Skeletal muscle cell (primary cell): ENCODE results near the gene GHSR.
A peak's percentile ranks its signal among the peaks of the same experiment; 100 is the strongest.

ENCODE experiments used
- DNase-seq: peaks from one replicate; pipeline ENCODE4 v3.0.0-alpha.2; 2010; ENCODE audit warnings: low read depth
- H3K4me3 ChIP-seq: 2 replicates; pipeline ENCODE4 v1.5.1; 2011; ENCODE audit warnings: low read depth, mild to moderate bottlenecking, control low read depth, low read length, moderate library complexity

The GHSR gene

GRCh38 chr3:172441581-172441980, 6.7 kb downstream of the GHSR start:
- DNase-seq: no peak
- no peak overlapping the region for H3K4me3 ChIP-seq

- no peak for DNase-seq
These were observed 10.1 kb downstream of the GHSR start for GRCh38 chr3:172438186-172438585.

GRCh38 chr3:172437713-172438112, 10.5 kb downstream of the GHSR start:
- H3K4me3 ChIP-seq: no peak overlapping the region
- no peak for DNase-seq

More at GRCh38 chr3:172438186-172438585, 10.1 kb downstream of the GHSR start:
- H3K4me3 ChIP-seq: no peak overlapping the region

GRCh38 chr3:172415323-172415722, 32.9 kb downstream of the GHSR start:
- no peak for DNase-seq

GRCh38 chr3:172411478-172411947, 36.7 kb downstream of the GHSR start:
- DNase-seq: no peak
- H3K4me3 ChIP-seq: no peak overlapping the region

More at GRCh38 chr3:172415323-172415722, 32.9 kb downstream of the GHSR start:
- H3K4me3 ChIP-seq: no peak overlapping the region

DNA sequence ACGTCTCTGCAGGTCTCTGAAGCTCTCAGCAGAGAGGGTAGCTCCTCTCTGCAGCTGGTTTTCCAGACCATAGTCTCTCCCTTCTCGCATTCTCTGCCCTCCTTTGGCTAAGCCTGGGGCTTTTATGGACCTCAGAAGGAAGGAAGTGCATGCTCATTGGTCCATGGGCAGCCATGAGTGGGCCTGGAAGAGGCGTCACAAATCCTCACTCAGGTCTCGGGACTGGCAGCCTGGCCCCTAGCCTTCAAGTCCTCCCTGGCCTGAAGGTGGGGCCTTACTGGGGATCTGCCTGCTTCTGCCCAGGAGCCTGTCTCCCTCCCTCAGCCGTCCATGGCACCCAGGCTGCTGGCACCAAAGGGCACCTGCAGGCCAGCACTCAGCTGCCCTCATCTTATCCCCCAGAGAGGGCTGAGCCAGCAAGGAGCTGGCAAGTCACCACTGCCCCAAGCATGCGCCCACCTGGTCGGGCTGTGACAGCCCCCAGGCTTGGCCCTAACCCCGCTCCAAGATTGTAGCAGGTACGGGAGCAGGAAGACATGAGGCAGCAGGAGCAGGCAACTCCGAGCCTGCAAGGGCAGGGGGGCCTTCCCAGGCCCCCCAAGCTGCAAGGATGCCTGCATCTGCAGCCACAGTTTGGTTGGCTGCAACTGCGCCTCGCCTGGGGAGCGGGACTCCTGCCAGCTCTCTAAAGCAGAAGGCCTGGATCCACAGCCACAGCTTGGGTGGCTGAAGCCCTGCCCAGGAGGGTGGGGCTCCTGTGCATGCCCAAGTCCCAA, 37.4 kb downstream of the GHSR start:
- no peak for DNase-seq
- no peak overlapping the region for H3K4me3 ChIP-seq

- DNase-seq: no peak
- H3K4me3 ChIP-seq: no peak overlapping the region
These were observed 40.4 kb downstream of the GHSR start for GRCh38 chr3:172407872-172408271.

GRCh38 chr3:172405914-172406313, 42.3 kb downstream of the GHSR start:
- DNase-seq: no peak
- H3K4me3 ChIP-seq: no peak overlapping the region

DNA sequence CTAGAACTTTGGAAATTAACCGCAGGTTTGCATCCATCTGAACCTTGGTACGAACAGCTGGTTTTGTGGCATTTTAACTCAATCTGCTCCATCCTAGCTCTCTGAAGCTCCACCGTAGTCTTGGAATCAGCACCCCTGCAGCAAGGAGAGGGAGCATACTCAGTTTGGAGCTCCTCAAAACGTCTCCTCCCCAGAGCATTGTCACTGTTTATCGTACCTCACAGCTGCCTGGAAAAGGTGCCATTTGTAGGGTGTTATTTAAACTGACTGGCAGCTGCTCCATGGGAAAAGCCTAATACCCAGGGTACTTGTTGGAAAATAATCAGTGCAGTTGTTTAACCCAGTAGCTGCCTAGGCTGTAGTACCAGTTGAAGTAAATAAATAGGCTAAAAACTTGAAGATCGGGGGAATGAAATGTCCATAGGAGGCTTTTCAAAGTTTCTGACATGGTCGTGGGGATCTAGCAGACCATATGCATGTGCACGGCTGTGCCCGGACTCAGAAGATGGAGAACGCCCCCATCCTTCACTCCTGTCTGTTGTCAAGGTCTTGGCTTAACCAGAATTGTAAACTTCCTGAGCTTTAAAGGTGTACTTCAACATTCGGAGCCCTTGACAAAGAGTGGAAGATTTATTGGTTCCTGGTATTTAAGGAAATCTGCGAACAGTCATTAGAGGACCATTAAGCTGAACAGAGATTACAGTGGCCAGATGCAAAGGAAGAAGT, 43.9 kb downstream of the GHSR start:
- DNase-seq: no peak
- no peak overlapping the region for H3K4me3 ChIP-seq

DNA sequence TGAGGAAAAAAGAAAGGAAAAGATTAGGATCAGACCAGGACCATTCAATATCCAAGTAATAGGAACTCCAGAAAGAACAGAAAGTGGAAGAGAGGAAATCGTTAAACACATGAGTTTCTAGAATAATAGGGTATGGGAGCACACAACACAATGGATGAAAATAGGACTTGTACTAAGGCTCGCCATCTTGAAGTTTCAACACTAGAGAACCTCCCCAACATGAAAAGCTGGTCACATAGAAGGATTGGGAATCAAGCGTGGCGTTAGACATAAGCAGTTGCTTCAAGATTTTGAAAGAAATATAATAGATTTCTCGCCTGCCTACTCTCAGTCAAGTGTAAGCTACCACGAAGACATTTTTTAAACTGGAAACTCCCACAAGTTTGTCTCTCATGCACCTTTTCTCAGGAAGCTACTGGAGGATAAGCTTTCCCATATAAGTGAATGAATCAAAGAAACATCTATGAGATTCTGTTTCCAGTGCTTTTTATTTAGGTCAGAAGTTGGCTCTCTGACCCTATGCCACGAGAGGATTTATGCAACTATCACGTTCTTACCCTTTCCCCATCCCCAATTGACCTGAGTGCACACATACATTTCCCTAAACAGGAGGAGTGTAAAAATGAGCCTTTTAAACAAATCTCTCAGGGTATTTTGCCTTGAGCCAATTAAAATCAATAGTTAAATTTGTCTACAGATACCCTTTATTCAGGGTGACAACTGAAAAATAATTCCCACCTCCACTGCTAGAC, 45.2 kb downstream of the GHSR start:
- H3K4me3 ChIP-seq: no peak overlapping the region
- DNase-seq: no peak

DNA sequence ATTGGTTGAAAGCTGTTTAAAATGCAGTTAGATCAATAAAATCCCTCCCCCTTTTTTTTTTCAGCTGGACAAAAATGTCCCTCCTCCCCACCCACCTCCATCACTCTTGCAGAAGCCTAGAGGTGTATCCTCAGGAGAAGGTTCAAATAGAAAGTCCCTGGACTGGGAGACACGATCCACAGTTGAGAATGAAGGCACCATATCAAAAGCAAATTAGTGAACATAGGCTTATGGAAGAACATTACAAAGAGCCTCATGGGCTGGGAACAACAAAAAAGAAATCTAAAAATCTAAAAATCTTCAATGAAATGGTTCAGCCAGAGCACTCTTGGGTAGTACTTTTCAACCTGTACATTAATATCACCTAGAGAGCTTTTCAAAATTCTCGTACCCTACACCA, 46.2 kb downstream of the GHSR start:
- no peak overlapping the region for H3K4me3 ChIP-seq
- DNase-seq: no peak

DNA sequence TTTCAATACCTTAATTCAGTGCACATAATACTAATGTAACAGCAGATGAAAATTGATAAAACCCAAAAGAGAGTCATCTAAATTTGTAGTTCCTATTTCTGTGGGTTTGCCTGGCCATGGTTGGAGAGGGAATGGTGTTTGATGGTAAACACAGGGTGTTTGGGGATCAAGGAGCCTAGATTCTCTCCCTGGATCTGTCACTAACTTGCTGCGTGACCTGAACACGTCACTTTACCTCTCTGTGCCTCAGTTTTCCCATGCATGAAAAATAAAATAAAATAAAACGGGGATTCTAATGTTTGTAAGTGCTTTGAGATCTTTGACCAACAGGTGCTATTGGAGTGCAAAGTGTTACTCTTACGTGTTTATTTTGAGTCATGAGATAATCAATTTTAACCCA, 49.8 kb downstream of the GHSR start:
- H3K4me3 ChIP-seq: no peak overlapping the region
- DNase-seq: no peak

GRCh38 chr3:172397716-172398405, 50.4 kb downstream of the GHSR start:
- no peak overlapping the region for H3K4me3 ChIP-seq
- peak; percentile 23 for DNase-seq

- no peak for DNase-seq
- no peak overlapping the region for H3K4me3 ChIP-seq
These were observed 51.9 kb downstream of the GHSR start for GRCh38 chr3:172396400-172396799.

GRCh38 chr3:172394692-172395091, 53.6 kb downstream of the GHSR start:
- DNase-seq: no peak
- H3K4me3 ChIP-seq: no peak overlapping the region
